Activated naive CD4-positive, alpha-beta T cell treated with anti-CD3 and anti-CD28 coated beads, Interleukin-2, amount 50 U/mL, for 24 hours (primary cell): ENCODE measurements around the gene JAZF1.
"Not testable (repeated sequence)": the region's sequence is repeated elsewhere in the genome, so short reads cannot be mapped to it uniquely, and the experiment has no call there.

ENCODE experiments used
- H3K27ac Mint-ChIP-seq: one replicate; pipeline ENCODE4 v1.8.0; 2021; ENCODE audit warnings: mild to moderate bottlenecking, mixed read lengths
- H3K27me3 Mint-ChIP-seq: one replicate; pipeline ENCODE4 v1.8.0; 2021; ENCODE audit warnings: mixed read lengths
- H3K36me3 Mint-ChIP-seq: one replicate; pipeline ENCODE4 v1.8.0; 2021; ENCODE audit warnings: mixed read lengths
- H3K4me1 Mint-ChIP-seq: one replicate; pipeline ENCODE4 v1.8.0; 2021; ENCODE audit warnings: mixed read lengths
- H3K4me3 Mint-ChIP-seq: one replicate; pipeline ENCODE4 v1.8.0; 2021; ENCODE audit warnings: mild to moderate bottlenecking, mixed read lengths
- H3K9me3 Mint-ChIP-seq: one replicate; pipeline ENCODE4 v1.8.0; 2021; ENCODE audit warnings: mixed read lengths

JAZF1 gene

DNA sequence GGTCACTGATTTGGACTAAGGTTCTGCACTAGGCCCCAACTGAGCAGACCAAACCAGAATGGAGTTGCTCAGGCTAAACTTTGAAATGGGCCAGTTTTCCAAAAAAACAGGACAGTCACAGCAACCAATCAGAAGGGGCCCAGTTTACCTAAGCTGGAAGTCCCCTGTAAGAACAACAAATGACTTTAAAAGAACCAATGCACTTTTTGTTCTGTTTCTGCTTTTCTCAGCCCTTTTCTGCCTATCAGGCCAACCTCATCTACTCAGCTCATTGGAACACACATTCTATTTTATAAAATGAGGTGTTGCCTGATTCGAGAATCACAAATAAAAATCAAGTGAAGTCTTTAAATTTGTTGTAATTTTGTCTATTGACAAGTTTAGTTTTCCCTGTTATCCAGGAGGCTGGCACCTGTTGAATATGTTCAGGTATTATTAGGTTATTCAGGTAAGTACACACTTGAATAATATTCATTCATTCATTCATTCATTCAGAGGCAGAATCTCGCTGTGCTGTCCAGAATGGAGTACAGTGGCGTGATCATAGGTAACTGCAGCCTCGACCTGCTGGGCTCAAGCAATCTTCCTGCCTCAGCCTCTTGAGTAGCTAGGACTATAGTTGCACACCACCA, 271.9 kb downstream of the JAZF1 start:
- Mint-ChIP-seq H3K4me3 (no peak overlapping the region), H3K9me3 (no peaks in the 10 kb centered on the region), H3K36me3 (no peaks in the 10 kb centered on the region), H3K4me1 (peaks cover under 1% of the 10 kb centered on the region), H3K27ac (peak overlapping the region; percentile 23), H3K27me3 (no peaks in the 10 kb centered on the region)

DNA sequence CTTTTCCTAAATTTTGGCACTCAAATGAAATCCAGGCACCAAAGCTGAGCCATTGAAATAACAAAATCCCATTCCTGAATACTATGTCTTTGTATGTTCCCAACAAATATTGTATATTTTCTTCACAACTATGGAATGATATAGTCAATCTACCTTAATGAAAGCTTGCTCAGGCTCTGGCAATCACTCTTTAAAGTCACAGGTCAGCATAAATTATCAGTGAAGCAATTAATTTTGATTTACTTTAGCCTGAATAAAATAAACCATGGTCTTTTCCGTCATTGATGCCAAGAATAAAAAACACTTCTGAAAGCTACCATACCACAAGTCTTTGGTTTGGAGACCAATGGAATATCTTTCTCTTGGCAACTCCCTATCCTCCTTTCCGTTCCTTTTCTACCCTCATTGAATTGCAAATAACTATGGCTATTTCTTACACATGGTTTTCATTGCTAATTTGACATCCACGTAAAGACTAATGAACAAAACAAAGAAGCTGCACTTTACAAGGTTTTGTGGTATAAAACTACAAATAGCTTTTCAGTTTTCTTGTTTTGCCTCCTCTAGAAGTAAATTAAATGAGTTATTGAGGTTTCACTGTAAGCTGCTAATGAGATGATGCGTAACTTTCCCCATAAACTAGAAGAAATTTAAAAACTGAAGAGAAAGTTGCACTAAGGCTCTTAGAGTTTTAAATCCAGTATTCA, 274.1 kb downstream of the JAZF1 start:
- no peaks in the 10 kb centered on the region for H3K27me3 Mint-ChIP-seq
- peaks cover 6% of the 10 kb centered on the region for H3K4me1 Mint-ChIP-seq
- H3K27ac Mint-ChIP-seq = no peak overlapping the region
- no peak overlapping the region for H3K4me3 Mint-ChIP-seq
- no peaks in the 10 kb centered on the region for H3K36me3 Mint-ChIP-seq
- no peaks in the 10 kb centered on the region for H3K9me3 Mint-ChIP-seq

DNA sequence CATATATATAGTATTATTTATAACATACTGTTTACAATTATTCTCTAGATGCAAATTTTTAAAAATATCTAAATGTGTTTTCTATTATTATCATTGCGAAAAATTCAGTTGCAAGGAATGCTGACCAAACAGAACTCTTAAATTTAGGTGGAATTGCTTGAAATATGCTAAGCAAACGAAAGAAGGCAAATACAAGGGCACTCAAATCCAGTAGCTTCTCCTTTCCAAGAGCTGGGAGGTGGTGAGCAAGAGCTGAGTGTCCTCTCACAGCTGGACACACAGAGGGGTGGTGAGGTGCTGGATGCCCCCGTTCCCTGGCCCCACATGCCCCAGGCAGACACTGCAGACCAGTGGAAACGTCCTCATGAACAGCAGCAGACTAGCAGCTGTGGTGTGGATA, 274.6 kb downstream of the JAZF1 start:
- Mint-ChIP-seq H3K36me3 (no peaks in the 10 kb centered on the region), H3K4me1 (peaks cover 12% of the 10 kb centered on the region), H3K9me3 (no peaks in the 10 kb centered on the region), H3K27ac (no peak overlapping the region), H3K4me3 (no peak overlapping the region), H3K27me3 (no peaks in the 10 kb centered on the region)

DNA sequence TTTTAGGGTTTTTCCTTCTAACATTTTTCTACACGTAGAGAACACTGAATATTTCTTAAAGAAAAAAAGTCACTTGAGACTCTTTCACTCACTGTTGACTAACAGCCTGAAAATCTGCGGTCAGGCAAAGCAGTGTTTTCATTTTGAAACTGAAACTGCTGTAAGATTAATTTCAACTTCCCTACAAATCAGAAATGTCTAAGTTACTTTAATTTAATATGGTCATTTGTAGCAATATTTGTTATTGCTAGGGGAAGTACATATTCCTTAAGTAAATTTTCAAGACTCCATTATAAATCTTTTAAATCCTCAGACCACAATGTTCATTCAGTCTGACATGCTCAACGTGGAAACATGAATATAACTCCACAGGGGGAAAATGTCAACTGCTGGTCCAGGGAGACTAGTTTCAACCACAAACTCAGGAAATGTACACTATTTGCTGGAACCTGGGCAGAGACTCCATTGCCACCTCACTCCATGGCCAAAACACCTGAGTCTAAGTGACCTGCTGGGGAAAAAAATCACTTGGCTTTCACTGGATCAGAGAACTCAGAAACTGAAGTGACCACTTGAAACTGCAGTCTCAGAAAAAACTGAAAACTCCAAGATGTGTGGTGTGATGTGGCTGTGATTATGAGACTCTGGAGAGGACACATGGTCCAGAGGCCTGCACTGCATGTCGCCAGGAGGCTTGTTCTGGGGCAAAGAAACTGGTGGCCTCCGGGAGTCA, 279.4 kb downstream of the JAZF1 start:
- no peak overlapping the region for H3K27ac Mint-ChIP-seq
- peak overlapping the region; percentile 39 for H3K4me3 Mint-ChIP-seq
- no peaks in the 10 kb centered on the region for H3K36me3 Mint-ChIP-seq
- H3K9me3 Mint-ChIP-seq = no peaks in the 10 kb centered on the region
- H3K4me1 Mint-ChIP-seq = peaks cover 48% of the 10 kb centered on the region
- H3K27me3 Mint-ChIP-seq = no peaks in the 10 kb centered on the region

DNA sequence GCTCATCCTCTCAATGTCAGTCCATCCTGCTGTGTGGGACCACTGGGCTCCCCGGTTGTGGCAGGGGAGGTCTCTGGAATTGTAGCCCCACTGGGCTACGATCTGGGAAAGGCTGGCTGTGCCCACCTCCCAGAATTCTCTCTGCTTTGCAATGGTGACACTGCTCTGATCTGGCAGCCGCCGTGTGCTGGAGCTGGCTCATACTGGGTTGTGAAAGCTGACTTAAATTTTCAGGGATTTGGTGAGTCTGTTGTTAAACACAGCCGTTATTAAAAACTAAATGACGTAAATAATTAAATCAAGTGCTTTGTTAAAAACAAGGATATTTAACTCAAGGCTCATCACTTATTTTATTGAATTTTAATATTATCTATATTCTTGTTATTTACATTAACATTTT, 280.6 kb downstream of the JAZF1 start:
- Mint-ChIP-seq H3K27me3 (no peaks in the 10 kb centered on the region), H3K27ac (no peak overlapping the region), H3K4me1 (peaks cover 58% of the 10 kb centered on the region), H3K9me3 (no peaks in the 10 kb centered on the region), H3K36me3 (no peaks in the 10 kb centered on the region), H3K4me3 (peak overlapping the region; percentile 54)

DNA sequence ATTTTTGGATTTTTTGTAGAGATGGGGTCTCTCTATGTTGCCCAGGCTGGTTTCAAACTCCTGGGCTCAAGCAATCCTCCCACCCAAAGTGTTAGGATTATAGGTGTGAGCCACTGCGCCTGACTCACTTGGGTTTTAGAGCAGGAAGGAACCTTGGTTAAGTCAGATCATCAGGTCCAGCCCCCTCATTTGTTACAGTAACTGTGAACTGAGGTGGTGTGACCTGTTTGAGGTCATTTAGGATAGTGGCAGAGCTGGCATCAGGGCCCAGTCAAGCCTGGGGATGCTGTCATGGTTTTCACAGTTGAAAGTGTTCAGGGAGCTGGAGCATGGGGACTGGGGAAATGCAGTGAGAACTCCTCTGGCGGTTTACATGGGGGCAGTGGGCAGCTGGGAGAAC, 281.0 kb downstream of the JAZF1 start:
- no peaks in the 10 kb centered on the region for H3K36me3 Mint-ChIP-seq
- H3K27ac Mint-ChIP-seq = peak overlapping the region; percentile 62
- peak overlapping the region; percentile 54 for H3K4me3 Mint-ChIP-seq
- H3K27me3 Mint-ChIP-seq = no peaks in the 10 kb centered on the region
- H3K9me3 Mint-ChIP-seq = no peaks in the 10 kb centered on the region
- peaks cover 58% of the 10 kb centered on the region for H3K4me1 Mint-ChIP-seq

DNA sequence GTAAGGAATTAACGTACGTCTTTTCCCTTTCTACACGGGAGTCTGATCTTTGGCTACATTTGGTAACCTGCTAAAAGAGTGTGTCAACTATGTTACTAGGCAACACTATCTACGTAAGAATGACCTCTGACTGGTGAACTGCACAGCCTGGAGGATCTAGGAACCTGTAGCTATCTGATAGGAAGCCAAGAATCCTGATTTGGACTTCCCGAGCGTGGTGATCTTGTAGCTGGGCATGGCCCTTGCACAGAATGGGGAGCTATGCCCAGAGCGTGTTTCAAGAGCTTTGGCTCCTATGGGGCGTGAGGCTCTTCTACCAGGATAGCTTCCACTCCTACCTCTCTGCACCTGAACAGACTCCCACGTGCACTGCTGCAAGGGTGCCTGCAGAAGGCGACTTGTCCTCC, 283.2 kb downstream of the JAZF1 start:
- Mint-ChIP-seq H3K4me1 (peaks cover 55% of the 10 kb centered on the region), H3K4me3 (no peak overlapping the region), H3K9me3 (no peaks in the 10 kb centered on the region), H3K36me3 (peaks cover 16% of the 10 kb centered on the region), H3K27me3 (no peaks in the 10 kb centered on the region), H3K27ac (no peak overlapping the region)

DNA sequence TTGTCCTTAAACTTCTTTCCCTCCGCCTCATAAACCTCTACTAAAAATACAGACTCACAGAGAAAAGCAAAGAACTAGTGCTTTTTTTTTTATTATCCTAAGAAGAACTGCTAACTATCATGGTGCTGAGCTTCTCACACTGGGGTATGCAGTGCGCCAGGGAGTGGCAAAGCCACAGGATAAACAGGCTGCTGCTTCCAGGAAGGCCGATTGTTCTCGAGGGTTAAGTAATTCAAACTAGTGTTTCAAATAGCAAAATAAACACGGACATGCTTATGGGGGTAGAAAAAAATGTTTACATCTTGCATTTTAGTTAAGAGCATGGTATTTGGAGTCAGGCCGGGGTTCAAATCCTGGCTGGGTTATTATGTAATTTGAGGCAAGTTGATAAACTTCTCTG, 283.6 kb downstream of the JAZF1 start:
- Mint-ChIP-seq H3K27me3 (no peaks in the 10 kb centered on the region), H3K9me3 (no peaks in the 10 kb centered on the region), H3K27ac (no peak overlapping the region), H3K4me3 (no peak overlapping the region), H3K4me1 (peaks cover 55% of the 10 kb centered on the region), H3K36me3 (peaks cover 17% of the 10 kb centered on the region)

DNA sequence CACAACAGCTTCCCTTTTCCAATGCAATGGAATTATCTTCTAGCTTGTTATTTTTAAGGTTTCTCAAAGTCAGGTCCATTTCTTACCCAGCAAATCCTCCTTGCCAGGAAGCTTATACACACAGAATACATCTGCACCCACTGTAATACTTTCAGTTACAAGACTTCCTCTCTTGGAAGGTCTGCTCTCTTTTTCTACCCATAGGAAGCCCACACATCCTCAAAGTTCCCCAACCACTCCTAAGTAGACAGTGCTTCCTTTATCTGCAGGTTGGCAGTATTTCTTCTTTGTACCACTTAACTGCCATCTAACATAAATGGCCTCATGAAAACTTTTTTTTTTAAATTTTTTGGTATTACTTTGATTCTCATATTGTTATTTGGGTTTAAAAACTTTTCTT, 285.0 kb downstream of the JAZF1 start:
- Mint-ChIP-seq H3K4me3 (no peak overlapping the region), H3K27ac (no peak overlapping the region), H3K36me3 (peaks cover 18% of the 10 kb centered on the region), H3K27me3 (no peaks in the 10 kb centered on the region), H3K4me1 (peaks cover 45% of the 10 kb centered on the region), H3K9me3 (no peaks in the 10 kb centered on the region)

DNA sequence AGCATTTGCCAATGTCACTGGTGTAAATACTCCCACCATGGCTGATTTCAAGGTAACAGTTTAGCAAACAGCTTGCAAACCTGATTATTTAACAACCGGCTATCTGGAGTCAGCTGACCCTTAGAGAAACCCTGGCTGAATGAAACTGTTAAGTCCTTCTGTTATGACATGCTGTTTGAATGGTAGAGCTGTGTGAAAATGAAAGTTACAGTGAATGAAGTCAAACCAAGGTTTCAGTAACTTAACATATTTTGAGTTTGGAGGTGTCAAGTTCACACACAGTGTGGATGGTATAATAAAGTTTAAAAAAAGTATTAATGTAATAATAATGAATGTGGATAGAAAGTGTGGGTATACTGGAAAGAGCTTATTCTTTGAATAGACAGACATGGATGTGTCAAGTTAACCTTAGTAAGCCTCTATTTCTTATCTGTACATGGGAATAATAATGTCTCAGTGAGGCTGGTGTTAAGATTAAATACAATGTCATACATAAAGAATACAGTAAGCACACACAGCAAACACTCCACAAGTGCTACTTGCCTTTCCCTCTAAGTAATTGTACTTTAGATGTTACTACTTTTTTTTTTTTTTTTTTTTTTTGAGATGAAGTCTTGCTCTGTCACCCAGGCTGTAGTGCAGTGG, 290.3 kb downstream of the JAZF1 start:
- Mint-ChIP-seq H3K27ac (no peak overlapping the region), H3K36me3 (peaks cover 30% of the 10 kb centered on the region), H3K27me3 (no peaks in the 10 kb centered on the region), H3K9me3 (no peaks in the 10 kb centered on the region), H3K4me1 (peaks cover 1% of the 10 kb centered on the region), H3K4me3 (no peak overlapping the region)

DNA sequence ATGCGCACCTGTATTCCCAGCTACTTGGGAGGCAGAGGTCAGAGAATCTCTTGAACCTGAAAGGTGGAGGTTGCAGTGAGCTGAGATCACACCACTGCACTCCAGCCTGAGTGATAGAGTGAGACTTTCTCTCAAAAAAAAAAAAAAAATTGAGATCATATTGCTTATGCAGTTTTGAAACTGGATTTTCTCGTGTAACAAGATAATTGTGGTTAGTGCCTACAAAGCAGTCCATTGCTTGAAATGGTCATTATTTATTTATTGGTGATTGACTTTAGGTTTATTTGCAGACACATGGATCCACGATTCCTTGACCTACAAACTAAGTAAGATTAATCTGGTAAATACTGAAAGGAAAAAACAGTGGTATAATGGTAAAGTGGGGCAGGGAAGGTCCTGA, 290.8 kb downstream of the JAZF1 start:
- Mint-ChIP-seq H3K36me3 (peaks cover 32% of the 10 kb centered on the region), H3K4me3 (no peak overlapping the region), H3K4me1 (no peaks in the 10 kb centered on the region), H3K9me3 (no peaks in the 10 kb centered on the region), H3K27ac (no peak overlapping the region), H3K27me3 (no peaks in the 10 kb centered on the region)

DNA sequence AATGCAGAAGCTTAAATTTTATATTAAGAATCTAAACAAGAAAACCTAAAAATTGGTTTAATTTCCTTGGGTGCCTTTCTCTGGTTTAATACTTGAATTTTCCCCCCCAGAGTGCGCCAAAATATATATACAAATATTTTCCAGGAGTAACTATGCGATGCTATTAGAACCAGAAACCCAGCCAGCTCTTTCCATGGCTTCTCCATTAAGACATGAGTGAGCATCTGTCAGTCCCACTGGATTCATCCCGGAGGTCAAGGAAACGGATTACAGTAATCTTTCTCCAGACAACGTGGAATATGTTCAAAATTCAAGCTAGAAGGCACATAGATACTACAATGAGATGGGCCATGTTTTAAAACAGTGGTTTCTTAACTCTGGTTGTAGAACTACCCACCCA, 291.9 kb downstream of the JAZF1 start:
- Mint-ChIP-seq H3K4me1 (no peaks in the 10 kb centered on the region), H3K36me3 (peaks cover 25% of the 10 kb centered on the region), H3K27me3 (no peaks in the 10 kb centered on the region), H3K9me3 (no peaks in the 10 kb centered on the region), H3K27ac (no peak overlapping the region), H3K4me3 (no peak overlapping the region)

DNA sequence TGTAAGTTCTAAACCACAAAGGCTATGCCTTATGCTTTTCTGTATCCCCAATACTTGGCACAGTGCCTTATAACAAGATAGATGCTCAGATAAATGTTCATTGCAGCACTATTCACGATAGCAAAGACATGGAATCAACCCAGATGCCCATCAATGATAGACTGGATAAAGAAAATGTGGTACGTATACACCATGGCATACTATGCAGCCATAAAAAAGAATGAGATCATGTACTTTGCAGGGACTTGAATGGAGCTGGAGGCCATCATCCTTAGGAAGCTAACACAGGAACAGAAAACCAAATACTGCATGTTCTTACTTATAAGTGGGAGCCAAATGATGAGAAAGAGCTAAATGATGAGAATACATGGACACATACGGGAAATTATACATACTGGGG, 293.9 kb downstream of the JAZF1 start:
- H3K9me3 Mint-ChIP-seq, H3K27ac Mint-ChIP-seq, H3K4me1 Mint-ChIP-seq, H3K27me3 Mint-ChIP-seq, H3K4me3 Mint-ChIP-seq: not testable (repeated sequence)
- peaks cover 14% of the 10 kb centered on the region for H3K36me3 Mint-ChIP-seq

DNA sequence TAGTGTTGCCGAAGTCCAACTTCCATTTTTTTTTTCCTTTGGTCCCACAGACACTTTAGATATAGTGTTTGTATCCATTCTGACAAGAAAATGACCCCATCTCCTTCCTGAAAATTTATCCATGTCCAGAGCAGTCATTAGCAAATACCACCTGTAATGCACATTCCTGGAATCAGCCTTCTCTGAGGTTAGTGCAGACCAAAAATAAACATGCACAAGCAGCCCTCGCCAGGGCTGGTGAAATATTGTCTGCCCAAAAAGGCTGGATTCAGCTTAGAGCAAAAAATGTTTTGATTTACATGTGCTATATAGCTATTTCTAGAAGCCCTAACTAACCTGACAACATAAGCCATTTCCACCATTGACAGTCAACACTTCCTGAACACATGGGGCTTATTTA, 294.9 kb downstream of the JAZF1 start:
- no peaks in the 10 kb centered on the region for H3K4me1 Mint-ChIP-seq
- H3K27me3 Mint-ChIP-seq = no peaks in the 10 kb centered on the region
- H3K36me3 Mint-ChIP-seq = peaks cover 14% of the 10 kb centered on the region
- H3K9me3 Mint-ChIP-seq = no peaks in the 10 kb centered on the region
- H3K27ac Mint-ChIP-seq = no peak overlapping the region
- H3K4me3 Mint-ChIP-seq = no peak overlapping the region

DNA sequence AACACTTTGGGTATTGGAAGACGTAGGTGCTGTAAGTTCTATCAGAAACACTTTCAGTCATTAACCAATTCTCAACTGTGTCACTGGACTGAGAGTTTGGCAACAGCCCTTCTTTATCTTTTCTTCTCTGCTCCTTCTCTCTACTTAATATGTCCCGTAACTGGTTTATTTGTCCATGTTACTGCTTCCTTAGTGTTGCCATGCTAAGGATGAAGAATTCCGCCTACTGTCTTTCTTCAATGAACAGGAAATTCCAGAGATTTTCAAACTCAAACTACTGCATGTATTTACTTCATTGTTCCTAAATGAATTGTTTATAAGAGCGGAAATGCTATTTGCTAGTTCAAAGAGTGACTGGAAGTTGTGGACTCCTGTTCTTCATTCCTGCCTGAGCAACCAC, 296.9 kb downstream of the JAZF1 start:
- Mint-ChIP-seq H3K27me3 (no peaks in the 10 kb centered on the region), H3K9me3 (no peaks in the 10 kb centered on the region)

DNA sequence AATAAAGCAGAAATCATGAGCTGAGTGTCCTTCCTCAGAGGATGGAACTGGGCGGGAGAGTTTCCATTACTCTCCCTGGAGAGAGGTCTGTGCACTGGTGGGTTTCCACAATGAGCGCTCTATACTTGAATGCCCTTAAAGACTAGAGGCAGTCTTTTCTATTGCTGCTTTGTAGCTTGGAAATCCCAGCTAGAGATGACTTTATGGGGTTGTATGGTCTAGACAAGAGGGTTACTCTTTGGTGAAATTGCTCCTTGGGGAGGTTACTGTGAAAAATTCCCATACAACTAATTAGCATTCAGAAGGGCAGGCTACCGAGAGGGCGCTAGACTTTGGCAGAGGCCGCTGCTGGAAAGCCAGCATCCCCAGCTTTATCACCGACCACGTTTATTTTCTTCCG, 303.8 kb downstream of the JAZF1 start:
- Mint-ChIP-seq H3K36me3 (peaks cover 2% of the 10 kb centered on the region), H3K9me3 (no peaks in the 10 kb centered on the region), H3K4me3 (no peak overlapping the region), H3K4me1 (no peaks in the 10 kb centered on the region), H3K27me3 (no peaks in the 10 kb centered on the region), H3K27ac (no peak overlapping the region)

More for the DNA sequence above, 296.9 kb downstream of the JAZF1 start:
- H3K4me1 Mint-ChIP-seq = no peaks in the 10 kb centered on the region
- H3K36me3 Mint-ChIP-seq = peaks cover 12% of the 10 kb centered on the region
- no peak overlapping the region for H3K27ac Mint-ChIP-seq
- H3K4me3 Mint-ChIP-seq = no peak overlapping the region
